Aorta (tissue), 5 donors: ENCODE results near the gene CLMN. TPM values are rescaled to one million over a fixed set of nuclear protein-coding genes. Genes with fewer than 3 reads are reported as not detected.

Experiments used
- ATAC-seq: fragments of 200-7000 bp; cut with Tn5 transposase; one replicate; pipeline ENCODE4 v1.9.1; 2022; ENCODE audit warnings: moderate library complexity; ENCODE audit not compliant: low FRiP score
- DNase-seq, 2 donors: peaks; one replicate each; pipeline ENCODE4 v3.0.0-alpha.2; 2020
- H3K27ac ChIP-seq, 2 donors: one replicate each; pipeline ENCODE4 v1.5.1; 2013; ENCODE audit warnings: low read length in 2 of 2, mild to moderate bottlenecking in 2 of 2, moderate library complexity in 2 of 2, control low read depth in 1 of 2, inconsistent platforms in 1 of 2, low read depth in 1 of 2
- H3K27me3 ChIP-seq, 2 donors: one replicate each; pipeline ENCODE4 v1.6.1; 2013; ENCODE audit warnings: control low read depth in 1 of 2, low read length in 1 of 2, mild to moderate bottlenecking in 1 of 2, moderate library complexity in 1 of 2; ENCODE audit not compliant: insufficient read depth in 2 of 2, control insufficient read depth in 1 of 2
- H3K36me3 ChIP-seq, 2 donors: one replicate each; pipeline ENCODE4 v1.6.1; 2013; ENCODE audit warnings: control low read depth in 1 of 2, low read length in 1 of 2, mild to moderate bottlenecking in 1 of 2; ENCODE audit not compliant: insufficient read depth in 2 of 2, control insufficient read depth in 1 of 2
- H3K4me1 ChIP-seq, 2 donors: one replicate each; pipeline ENCODE4 v1.6.1; 2013; ENCODE audit warnings: low read length in 2 of 2, control low read depth in 1 of 2, mild to moderate bottlenecking in 1 of 2, moderate library complexity in 1 of 2; ENCODE audit not compliant: insufficient read depth in 2 of 2, control insufficient read depth in 1 of 2
- H3K4me3 ChIP-seq, 2 donors: one replicate each; pipeline ENCODE4 v1.5.1; 2013; ENCODE audit warnings: low read length in 2 of 2, control low read depth in 1 of 2, mild to moderate bottlenecking in 1 of 2
- H3K9me3 ChIP-seq: one replicate; pipeline ENCODE4 v1.6.1; 2013; ENCODE audit warnings: mild to moderate bottlenecking, low read length; ENCODE audit not compliant: control insufficient read depth
- WGBS, 2 donors: extraction: QIAGEN DNeasy Blood & Tissue Kit; methylation state at CpG; one replicate each; pipeline ENCODE4 v1.1.7; 2013; 5-methylcytosine and 5-hydroxymethylcytosine counted together
- intact Hi-C, 2 donors: fragments of 100-400 bp; cut with DNase I; formaldehyde crosslinking; loops; one replicate each; pipeline versions ENCODE4 v1.14.2 to v1.15.0; 2022
- polyA plus RNA-seq, 2 donors: library from polyadenylated mRNA; stranded (reverse); fragments of 200-250 nt; gene quantifications; one replicate each; pipeline ENCODE4 v1.2.3, GENCODE V29; 2013
- total RNA-seq, 2 donors: library from RNA; stranded (reverse); fragmentation: NEBNext Ultra II Directional; extraction: Animal tissue kit (Norgen Biotek cat#: 25700); gene quantifications; one replicate each; pipeline ENCODE4 v1.2.1, GENCODE V29; 2021
- donor health status: healthy with polysubstance abuse.
- donor health status: Bipolar disorder and iron deficiency.
- donor health status: DM: no; HTN: no; CAD: no.
- donor health status: DM: no; HTN: no; CAD: no.
- donor health status: DM: yes; HTN: yes; CAD: no.

CLMN gene
- total and polyA plus RNA-seq, 4 donors = 3.9 to 18.3 (median 11.0) TPM

DNA sequence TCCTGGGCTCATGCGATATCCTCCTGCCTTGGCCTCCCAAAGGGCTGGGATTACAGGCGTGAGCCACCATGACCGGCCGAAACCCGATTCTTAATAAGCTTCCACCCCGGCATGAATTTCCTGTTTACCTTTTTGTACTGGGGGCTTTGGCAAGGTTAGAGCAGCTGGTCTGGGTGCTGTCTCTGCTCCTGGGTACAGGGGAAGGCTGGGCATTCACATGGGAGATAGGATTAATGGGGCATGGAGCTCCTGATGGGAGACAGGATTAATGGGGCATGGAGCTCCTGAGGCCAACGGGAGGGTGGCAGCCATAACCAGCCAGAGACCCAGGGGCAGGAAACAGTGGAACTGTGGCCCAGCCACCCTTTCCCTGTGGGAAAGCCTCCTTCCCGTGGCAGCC is 92.9 kb downstream of the CLMN start:
- H3K27me3 ChIP-seq = no peaks in the 10 kb centered on the region
- DNase-seq = no peak
- no peak for ATAC-seq
- no peaks in the 10 kb centered on the region for H3K4me1 ChIP-seq
- 58 to 66% methylated on average over 8 of the region's 8 CpGs for WGBS, 2 donors
- no peaks in the 10 kb centered on the region for H3K36me3 ChIP-seq
- H3K27ac ChIP-seq = no peak overlapping the region
- no peaks in the 10 kb centered on the region for H3K9me3 ChIP-seq
- H3K4me3 ChIP-seq = no peak overlapping the region
- intact Hi-C loops = no loop called here

DNA sequence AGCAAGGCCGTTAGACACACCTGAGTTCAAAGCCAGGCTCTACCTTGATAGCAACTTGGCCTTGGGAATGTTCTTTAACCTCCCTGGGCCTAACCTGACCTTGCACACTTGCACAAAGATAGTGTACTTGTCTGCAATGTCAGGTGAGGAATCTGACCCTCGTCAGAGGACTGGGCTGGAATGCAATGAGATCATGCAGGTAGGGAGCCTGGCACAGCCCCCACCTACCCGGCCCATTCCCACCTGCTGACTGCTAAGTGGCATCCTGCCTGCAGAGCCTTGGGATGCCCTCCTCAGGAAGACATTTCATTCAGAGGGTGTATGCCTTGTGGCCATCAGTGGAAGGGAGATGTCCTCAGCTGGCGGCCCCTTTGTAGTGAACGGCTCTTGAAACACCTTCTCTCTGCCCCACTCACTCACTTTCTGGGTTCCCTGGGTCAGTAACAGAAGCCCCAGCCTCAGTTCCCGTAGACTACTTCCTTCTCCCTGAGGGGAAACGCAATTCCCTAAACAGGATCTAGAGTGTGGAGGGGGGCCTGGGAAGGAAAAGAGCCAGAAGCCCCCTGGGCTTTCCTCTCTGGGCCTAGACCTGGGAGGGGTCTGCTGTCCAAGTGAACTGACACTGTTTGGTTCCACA is 94.3 kb downstream of the CLMN start:
- WGBS, 2 donors = 89 to 90% methylated on average over 7 of the region's 7 CpGs
- no peaks in the 10 kb centered on the region for H3K4me1 ChIP-seq
- no peak overlapping the region for H3K4me3 ChIP-seq
- no peaks in the 10 kb centered on the region for H3K9me3 ChIP-seq
- no peak overlapping the region for H3K27ac ChIP-seq
- no peak for ATAC-seq
- intact Hi-C loops = no loop called here
- no peaks in the 10 kb centered on the region for H3K36me3 ChIP-seq
- H3K27me3 ChIP-seq = no peaks in the 10 kb centered on the region
- DNase-seq = no peak

DNA sequence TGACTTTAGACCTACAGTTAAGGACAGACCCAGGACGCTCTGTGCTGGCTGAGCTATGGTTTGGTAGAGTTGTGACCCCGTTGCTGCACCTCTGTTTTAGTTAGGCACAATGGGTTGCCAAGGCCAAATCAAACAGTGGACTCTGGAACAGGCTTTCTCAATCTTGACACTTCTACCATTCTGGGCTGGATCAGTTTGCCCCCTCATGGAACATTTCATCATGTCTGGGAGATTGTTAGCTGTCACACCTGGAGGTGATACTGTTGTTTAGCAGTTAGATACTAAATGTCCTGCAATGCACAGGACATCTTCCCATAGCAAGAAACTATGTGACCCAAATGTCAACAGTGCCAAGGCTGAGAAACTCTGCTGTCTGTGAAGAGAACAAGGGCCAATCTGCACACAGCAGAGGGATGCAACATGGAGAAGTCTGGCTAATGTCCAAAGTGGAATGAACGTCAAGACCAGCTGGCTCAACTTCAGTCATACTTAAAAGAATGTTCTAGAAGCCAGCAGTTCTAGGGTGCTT is 96.8 kb downstream of the CLMN start:
- H3K27me3 ChIP-seq = no peaks in the 10 kb centered on the region
- no peak overlapping the region for H3K27ac ChIP-seq
- no peak for DNase-seq
- ATAC-seq = no peak
- no peaks in the 10 kb centered on the region for H3K4me1 ChIP-seq
- H3K9me3 ChIP-seq = no peaks in the 10 kb centered on the region
- H3K4me3 ChIP-seq = no peak overlapping the region
- no peaks in the 10 kb centered on the region for H3K36me3 ChIP-seq
- intact Hi-C loops = no loop called here
- WGBS, 2 donors = 66% methylated on average over 3 of the region's 3 CpGs

DNA sequence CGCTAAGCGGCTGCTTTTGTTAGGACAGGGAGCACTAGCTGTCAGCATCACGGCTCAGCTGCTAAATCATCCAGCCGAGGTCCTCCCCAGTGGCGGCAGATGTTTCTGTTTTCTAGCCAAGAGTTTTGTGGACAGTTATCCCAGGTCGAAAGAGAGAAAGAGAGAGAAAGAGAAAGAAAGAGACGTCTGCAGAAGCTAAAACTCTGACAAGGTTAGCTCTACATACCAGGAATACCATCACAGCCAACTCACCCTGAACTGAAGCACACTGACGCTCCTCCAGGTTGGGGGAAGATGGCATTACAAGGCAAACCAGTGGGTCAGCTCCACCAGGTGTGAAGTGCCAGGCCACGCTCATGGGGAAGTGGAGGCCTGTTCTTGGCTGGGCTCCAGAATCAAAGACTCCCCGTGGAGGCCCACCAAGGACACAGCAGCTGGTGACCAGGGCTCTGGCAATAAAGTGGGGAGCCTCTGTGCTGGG is 97.5 kb downstream of the CLMN start:
- H3K9me3 ChIP-seq = no peaks in the 10 kb centered on the region
- no peaks in the 10 kb centered on the region for H3K36me3 ChIP-seq
- no peak for DNase-seq
- H3K27ac ChIP-seq = no peak overlapping the region
- intact Hi-C loops = no loop called here
- no peak for ATAC-seq
- no peaks in the 10 kb centered on the region for H3K4me1 ChIP-seq
- no peaks in the 10 kb centered on the region for H3K27me3 ChIP-seq
- WGBS, 2 donors = 85 to 87% methylated on average over 10 of the region's 10 CpGs
- H3K4me3 ChIP-seq = no peak overlapping the region

DNA sequence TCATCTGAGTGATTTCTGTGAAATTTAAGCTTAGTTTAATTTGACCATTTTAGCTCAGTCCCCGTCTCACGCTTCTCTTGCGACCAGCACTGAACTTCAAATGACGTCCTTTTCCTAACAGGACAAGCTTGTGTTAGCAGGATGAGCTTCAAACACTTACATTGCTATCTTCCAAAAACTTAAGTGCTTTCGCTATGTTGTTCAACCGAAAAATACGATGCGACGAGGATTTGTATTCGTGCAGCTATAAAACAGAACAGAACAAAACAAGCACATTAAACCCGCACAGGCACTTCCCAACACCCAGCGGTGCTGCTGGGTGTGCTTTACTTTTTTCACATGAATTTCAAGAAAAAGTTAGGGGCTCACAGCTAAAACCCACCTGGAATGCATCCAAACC is 98.2 kb downstream of the CLMN start:
- H3K4me1 ChIP-seq = no peaks in the 10 kb centered on the region
- intact Hi-C loops = no loop called here
- ATAC-seq (no peak), DNase-seq (no peak)
- WGBS, 2 donors = 97% methylated on average over 12 of the region's 12 CpGs
- H3K36me3 ChIP-seq = no peaks in the 10 kb centered on the region
- H3K27ac ChIP-seq = no peak overlapping the region
- H3K9me3 ChIP-seq = no peaks in the 10 kb centered on the region
- H3K27me3 ChIP-seq = no peaks in the 10 kb centered on the region
- H3K4me3 ChIP-seq = no peak overlapping the region

DNA sequence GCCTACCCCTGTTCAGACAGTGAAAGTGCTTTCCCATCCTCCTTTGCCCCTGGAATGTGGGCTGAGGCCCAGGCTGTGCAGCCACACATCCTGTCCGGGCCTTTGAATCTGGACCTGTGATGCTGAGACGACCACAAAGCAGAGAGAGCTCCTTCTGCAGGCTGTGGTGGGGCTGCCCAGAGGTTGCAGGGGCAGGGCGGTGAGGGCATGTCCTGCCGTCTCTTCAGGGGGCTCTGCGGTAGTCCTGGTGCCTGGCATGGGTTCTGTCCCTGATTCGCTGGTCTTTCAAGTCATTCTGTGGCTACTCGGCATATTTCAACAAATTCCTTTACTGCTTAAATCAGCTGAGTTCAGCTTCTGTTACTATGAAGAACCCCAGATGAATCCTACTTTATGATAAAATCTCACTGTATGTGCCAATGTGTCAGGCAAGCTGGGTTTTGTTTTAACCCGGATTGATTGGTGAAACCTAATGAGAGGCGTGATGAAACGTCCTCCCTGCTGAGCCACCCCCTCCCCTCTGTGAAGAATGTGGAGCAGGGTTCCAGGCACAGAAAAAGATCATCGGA is 99.0 kb downstream of the CLMN start:
- no peak overlapping the region for H3K4me3 ChIP-seq
- 66 to 72% methylated on average over 11 of the region's 11 CpGs for WGBS, 2 donors
- ATAC-seq = no peak
- H3K27ac ChIP-seq = no peak overlapping the region
- no peaks in the 10 kb centered on the region for H3K4me1 ChIP-seq
- intact Hi-C loops = no loop called here
- H3K9me3 ChIP-seq = no peaks in the 10 kb centered on the region
- no peaks in the 10 kb centered on the region for H3K27me3 ChIP-seq
- H3K36me3 ChIP-seq = no peaks in the 10 kb centered on the region
- DNase-seq = no peak

DNA sequence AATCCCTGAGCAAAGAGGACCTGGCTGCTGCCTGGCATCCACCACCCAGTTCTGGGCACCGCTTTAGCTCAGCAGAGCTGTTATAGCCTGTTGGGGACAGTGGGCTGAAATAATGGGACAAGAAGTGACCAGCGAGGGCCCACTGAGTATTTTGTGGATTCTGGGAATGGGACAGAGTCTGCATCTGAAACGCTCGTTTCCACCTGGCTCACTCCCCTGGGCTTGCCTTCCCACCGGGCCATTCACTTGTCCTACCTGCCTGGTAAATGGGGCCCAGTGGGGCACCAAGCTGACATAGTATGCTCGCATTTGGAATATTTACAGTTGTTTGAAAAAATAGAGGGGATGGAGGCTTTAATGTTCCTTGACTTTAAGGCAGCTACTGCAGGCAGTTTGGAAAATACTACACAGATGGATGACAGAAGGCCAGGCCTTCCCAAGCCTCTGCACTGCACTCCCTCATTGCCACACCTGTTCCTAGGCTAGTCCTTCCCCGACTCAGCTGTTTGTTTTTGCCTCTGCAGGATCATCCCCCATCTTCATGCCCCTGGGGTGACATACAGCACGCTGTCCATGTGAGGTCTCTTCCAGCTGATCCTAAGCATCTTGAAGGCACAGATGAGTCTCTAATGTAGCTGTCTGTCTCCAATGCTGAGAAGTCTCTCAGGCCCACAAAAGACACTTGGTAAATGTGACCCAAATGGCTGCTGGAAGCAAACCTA is 101.1 kb downstream of the CLMN start:
- Histone ChIP-seq H3K27ac (no peak overlapping the region), H3K9me3 (no peaks in the 10 kb centered on the region), H3K36me3 (no peaks in the 10 kb centered on the region), H3K4me1 (no peaks in the 10 kb centered on the region), H3K4me3 (no peak overlapping the region), H3K27me3 (no peaks in the 10 kb centered on the region)
- intact Hi-C loops = no loop called here
- WGBS, 2 donors = 91 to 95% methylated on average over 8 of the region's 8 CpGs
- ATAC-seq (no peak), DNase-seq (no peak)

DNA sequence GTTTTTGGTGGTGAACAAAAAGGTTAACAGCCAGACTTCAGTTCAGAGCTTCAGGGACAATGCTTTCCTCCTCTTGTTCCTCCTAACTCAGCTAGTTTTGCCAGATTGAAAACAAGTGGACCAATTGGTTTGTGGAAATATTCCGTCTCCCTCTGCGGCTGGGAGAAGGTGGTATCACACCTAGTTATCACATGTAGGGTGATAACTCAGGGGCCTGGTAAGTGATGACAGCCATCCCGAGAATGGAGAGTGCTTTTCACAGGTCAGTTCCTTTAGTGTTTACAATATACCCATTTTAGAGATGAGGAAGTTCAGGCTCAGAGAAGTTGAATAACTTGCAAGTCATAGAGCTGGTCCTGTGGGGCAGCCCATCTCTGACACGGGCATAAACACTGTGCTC is 101.7 kb downstream of the CLMN start:
- whole genome bisulfite sequencing, 2 donors = 92 to 94% methylated on average over 4 of the region's 4 CpGs

More for the DNA sequence above, 101.7 kb downstream of the CLMN start:
- Histone ChIP-seq H3K4me3 (no peak overlapping the region), H3K4me1 (no peaks in the 10 kb centered on the region), H3K36me3 (no peaks in the 10 kb centered on the region), H3K27ac (no peak overlapping the region), H3K9me3 (no peaks in the 10 kb centered on the region), H3K27me3 (no peaks in the 10 kb centered on the region)
- DNase-seq (no peak), ATAC-seq (no peak)
- intact Hi-C loops = no loop called here
